HS-27A (cell line): Measurements from ENCODE around the gene YTHDF1.

ENCODE experiments used
- DNase-seq: peaks from one replicate; pipeline ENCODE4 v3.0.0-alpha.2; 2012; ENCODE audit warnings: low read depth, missing footprints

The YTHDF1 gene

DNA sequence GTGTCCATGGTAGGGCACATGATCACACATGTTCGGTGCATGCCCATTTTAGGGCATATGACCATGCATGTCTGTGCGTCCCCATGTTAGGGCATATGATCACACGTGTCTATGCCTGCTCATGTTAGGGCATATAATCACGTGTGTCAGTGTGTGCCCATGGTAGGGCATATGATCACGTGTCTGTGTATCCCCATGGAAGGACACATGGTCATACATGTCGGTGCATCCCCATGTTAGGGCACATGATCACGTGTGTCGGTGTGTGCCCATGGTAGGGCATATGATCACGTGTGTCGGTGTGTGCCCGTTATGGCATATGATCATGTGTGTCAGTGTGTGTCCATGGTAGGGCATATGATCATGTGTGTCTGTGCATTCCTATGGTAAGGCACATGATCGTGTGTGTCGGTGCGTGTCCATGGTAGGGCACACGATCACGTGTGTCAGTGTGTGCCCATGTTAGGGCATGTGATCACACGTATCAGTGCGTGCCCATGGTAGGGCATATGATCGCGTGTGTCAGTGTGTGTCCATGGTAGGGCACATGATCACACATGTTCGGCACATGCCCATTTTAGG is 30.6 kb downstream of the YTHDF1 start:
- no peak for DNase-seq

DNA sequence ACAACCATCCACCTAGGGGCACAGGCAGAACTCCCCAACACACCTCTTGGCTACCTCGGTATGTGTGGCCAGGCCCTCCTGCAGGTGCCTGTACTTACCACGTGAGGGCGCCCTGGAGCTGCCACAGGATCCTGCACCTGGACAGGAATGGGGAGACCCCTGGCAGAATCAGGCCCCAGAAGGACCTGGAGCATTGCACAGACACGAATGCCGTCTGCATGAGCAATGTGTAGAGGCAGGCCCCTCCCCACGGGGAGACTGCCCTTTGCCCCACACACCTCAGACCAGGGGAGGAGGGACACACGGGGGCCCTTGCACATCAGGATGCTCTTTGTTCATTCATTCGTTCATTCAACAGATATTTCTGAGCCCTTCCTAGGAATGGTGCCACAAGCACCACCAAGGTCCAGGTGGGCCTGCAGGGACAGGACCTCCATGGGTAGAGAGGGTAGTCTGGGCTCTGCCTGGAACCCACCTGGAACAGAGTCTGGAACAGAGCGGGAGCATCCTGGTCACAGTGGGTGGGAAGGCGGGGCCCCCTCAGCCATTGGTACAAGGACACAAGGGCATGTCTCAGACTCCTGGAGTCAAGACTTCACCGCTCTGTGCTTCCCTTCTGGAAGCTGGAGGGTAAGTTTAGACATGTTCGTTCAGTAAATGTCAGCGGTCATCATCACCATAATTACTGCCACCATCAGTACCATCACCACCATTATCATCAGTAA is 32.3 kb downstream of the YTHDF1 start:
- DNase-seq: no peak

DNA sequence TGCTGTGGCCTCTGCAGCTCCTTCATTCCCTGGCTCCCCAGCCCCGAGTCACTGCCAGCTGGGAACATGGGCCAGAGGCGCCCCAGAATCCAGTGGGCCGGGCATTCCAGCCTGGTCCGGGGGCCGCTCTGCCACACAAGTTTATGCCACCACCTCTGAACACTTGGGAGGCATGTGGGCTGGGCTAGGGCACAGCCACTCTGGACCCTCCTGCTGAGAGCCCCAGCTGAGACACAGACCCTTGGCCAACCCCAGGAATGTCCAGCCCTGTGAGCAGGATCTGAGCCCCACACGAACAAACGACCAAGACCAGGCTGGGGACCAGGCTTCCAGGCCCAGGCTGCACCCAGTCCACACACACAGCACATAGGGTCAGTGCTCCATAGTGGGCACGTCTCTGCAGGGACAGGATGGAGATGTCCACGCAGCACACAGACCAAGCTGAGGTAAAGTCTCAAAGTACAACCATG is 33.0 kb downstream of the YTHDF1 start:
- no peak for DNase-seq

DNA sequence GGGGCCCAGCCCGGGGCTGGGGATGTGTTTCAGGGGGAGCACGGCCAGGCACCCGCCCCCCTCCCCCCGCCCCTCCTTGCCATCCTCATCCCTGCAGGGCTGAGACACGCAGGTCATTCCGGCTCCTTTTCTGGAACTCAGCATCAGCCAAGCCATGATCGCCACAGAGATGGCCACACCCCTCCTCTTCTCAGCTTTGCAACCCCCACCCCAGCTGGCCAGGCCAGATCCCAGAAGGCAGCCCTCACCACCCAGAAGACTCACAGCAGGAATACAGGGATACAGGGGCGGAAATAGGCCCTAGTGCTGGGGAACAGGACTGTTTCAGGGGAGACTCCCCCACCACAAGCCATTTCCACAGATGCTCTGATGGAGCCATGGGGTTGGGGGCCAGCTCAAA is 33.5 kb downstream of the YTHDF1 start:
- no peak for DNase-seq

DNA sequence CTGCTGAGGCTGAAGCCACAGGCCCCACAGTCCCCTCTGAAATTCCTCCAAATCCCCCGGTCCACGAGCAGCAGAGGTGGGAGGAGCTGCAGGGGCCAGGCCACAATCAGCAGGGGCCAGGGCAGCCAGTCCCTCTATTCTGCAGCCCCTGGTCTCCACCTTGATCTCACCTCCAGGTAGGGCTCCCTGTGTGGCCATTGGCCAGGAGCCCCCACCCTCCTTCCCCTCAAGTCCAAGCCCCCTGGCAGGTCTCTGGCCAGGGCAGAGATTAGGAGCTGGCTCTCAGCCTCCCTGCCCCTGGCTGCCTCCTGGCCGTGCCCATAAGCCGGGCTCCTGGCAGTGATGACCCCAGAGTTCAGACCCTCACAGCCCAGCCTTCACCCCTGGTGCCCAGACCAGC is 34.7 kb downstream of the YTHDF1 start:
- no peak for DNase-seq

DNA sequence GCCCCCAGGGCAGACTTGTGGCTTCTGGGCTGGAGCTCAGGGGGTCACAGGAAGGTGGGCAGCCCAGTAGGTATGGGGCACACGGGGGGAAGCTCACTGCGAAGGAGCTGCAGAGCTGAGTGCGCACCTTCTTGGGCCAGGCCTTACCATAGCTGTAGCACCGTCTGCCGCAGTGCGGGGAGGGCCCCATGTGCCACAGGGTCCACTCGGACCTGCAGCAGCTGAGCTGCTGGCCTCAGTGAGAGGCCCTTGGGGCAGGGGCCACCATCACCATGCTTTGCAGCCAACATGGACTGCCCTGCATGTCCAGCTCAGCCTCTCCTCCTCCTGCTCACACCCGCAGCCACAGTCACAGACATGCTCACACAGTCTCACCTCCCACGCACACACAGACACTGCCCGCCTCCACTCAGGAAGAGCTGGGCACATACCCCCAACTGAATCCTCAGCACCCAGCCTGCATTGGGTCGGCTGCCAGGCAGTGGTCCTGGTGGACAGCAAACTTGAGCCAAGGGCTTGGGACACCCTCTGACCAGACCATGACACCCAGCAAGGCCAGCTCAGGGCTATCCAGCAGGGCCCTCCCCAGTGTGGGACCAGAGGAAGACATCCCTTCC is 35.3 kb downstream of the YTHDF1 start:
- no peak for DNase-seq

DNA sequence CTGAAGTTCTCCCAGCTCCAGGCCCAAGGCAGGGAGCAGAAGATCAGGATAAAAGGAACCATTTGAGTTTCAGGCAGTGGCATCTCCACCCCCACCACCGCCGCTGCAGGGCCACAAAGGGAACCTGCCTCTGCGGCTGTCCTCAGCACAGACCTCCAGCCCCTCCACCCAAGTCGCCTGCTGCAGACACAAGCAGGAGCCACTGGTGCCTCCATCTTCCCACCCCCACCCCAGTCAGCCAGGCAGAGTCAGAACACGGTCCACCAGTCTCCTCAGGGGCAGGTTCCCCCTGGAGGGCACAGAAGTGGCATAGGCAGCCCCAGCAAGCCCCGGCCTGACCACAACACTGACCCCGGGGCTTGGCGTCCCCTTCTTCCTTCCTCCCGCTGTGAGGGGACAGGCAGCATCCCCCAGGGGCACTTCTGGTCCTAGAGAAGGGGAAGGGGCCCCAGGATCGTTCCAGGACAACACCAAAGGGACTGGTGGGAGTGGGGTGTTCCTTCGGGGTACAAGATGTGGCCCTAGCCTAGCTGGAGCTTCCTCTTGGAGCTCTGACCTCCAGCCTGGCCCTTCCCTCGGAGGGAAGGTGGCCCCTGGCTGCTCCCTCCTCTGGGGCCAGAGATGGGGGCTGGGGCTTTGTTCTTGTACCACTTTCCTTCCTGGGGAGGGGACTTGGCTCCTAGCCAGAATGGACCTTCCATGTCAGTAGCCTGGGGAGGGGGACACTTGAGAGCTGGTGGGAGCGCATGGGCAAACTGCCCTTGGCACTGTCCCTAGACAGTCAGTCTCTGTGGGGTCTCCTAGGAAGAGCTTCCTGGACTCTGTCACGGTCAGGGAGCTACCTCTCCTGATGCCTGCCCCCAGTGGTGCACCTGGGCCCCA is 36.0 kb downstream of the YTHDF1 start:
- no peak for DNase-seq

DNA sequence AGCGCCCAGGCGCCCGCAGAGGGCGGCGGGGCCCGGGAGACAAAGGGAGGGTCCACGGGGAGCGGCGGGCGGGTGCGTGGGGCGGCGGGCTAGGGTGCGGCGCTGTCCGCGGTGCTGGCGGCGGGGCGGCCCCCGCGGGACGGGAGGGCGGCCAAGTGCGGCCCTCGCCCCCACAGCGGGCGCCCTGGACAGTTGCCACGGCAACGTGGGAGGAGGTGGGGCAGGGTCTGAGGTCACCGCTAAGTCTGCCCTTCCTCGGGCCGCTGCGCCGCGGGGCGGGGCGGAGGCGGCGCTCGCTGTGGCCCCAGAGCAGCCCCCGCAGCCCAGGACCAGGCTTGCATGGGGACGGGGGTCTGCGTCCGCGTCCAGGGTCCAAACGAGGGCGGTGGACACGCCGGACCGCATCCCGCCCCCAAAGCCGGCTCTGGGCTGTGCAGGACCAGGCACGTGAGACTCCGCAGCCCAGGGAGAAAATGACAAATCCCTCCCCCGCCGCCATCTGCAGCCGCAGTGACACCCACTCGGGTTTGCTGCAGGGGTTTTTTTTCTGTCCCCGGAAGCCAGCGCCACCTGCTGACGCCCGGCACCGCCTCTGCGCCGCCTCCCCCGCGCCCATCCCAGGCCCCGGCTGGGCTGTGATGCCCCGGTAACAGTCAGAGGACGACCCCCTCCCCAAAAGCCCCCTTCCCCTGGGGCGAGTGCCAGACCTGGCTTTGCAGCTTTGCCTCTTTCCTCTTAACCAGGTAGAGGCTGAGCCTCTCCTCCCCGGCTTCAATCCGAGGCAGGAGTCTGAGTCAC is 36.8 kb downstream of the YTHDF1 start:
- no peak for DNase-seq

DNA sequence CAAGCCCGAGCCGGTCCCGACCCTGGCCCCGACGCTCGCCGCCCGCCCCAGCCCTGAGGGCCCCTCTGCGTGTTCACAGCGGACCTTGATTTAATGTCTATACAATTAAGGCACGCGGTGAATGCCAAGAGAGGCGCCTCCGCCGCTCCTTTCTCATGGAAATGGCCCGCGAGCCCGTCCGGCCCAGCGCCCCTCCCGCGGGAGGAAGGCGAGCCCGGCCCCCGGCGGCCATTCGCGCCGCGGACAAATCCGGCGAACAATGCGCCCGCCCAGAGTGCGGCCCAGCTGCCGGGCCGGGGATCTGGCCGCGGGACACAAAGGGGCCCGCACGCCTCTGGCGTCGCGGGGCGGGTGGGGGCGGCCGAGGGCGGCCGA is 37.5 kb downstream of the YTHDF1 start:
- DNase-seq: no peak

DNA sequence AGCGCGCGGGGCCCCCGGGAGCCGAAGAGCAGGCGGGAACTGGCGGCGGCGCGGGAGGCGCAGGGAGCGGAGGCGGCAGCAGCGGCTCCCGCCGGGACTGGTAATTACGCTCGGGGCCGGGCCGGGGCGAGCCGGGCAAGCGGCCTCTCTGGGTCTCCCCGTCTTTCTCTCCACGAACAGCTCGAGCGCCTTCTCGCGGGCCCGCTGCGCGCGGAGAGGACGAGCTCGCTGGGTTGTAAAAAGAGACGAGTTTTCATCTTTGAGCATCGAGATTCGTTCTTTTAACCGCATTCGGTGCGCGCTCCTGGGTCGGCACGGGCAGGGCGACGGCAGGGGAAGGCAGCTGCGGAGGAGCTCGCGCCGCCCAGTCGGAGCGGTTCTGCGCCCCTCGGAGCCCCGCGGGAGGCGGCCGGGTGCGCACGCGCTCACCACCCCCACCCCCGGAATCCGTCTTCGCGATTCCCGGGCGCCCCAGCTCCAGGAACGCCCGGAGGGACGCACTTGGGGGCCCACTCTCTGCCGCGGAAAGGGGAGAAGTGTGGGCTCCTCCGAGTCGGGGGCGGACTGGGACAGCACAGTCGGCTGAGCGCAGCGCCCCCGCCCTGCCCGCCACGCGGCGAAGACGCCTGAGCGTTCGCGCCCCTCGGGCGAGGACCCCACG is 38.0 kb downstream of the YTHDF1 start:
- DNase-seq: no peak

DNA sequence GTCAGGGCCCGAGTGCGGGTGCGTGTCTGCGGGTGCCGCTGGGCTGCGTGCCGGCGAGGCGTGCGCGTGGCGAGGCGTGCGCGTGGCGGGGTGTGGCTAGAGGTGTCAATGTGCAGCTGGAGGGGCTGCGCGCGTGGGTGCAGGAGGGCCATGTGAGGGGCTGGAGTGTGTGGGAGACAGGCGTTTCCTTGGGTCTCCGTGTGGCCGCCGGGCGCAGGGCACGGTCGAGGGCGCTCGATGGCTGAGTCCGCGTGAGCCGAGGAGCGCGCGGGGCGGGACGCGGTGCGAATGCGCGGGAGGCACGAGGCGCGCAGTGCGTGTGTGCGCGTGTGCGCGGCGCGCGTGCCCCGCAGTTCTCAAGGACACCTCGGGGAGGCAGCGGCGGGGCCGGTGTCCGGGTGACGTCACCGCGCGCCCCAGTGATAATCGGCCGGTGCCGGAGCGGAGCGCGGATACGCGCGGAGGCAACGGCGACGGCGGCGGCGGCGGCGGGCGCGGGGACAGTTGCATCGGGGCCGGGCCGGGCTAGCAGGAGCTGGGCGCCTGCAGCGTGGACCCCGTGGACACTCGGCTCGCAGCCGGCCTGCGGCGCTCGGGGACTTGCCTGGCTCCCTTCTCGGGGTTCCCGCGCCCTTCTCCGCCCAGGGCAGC is 38.7 kb downstream of the YTHDF1 start:
- no peak for DNase-seq

DNA sequence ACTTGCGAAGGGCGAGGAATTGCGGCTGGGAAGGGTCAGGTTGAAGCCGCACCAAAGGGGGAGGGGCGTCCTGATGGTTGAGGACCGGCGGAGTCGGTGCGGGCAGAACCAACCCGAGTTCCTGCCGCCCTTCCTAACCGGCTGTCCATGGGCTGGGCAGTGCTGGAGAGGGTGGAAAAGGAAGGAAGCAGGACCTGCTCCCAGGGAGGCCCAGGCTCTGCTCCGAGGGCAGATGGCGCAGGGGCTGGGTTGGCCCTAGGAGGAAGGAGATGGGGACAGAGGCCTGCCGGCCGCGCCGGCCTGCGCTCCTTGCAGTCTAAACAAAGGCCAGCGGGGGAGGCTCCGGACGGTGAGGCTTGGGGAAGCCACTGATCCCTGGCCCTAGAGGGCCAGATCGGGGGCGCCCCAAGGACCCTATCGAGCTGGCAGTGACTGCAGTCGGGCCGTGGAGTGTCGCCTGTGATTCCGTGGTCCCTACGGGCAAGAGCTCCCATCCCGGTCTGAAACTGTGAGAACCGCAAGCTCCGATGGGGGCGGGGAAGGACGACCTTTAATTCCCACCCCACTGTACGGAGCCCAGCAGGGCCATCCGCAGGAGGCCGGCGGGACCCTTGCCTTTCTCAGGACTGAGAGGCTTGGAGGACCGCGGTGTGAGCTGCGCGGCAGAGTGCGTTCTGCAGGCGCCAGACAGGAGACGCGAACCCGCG is 39.4 kb downstream of the YTHDF1 start:
- DNase-seq: no peak

DNA sequence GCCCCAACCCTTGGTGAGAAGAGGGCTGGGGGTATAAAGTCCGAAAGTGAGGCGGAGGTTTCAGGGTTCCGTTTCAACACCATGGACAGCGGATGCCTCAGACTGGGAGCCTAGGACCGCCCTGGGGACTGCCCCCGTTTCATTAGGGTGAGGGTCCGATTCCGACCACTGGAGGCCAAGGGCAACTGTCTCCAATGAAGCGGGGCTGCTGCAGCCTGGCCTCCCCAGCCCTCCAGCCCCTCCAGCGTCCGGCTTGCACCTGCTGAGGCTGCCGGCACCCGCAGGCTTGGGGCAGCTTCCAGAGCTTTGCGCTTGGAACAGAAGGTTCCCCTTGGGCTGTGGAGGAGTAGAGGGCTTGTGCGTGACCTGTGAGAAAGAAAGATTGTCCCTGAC is 39.9 kb downstream of the YTHDF1 start:
- DNase-seq: no peak

DNA sequence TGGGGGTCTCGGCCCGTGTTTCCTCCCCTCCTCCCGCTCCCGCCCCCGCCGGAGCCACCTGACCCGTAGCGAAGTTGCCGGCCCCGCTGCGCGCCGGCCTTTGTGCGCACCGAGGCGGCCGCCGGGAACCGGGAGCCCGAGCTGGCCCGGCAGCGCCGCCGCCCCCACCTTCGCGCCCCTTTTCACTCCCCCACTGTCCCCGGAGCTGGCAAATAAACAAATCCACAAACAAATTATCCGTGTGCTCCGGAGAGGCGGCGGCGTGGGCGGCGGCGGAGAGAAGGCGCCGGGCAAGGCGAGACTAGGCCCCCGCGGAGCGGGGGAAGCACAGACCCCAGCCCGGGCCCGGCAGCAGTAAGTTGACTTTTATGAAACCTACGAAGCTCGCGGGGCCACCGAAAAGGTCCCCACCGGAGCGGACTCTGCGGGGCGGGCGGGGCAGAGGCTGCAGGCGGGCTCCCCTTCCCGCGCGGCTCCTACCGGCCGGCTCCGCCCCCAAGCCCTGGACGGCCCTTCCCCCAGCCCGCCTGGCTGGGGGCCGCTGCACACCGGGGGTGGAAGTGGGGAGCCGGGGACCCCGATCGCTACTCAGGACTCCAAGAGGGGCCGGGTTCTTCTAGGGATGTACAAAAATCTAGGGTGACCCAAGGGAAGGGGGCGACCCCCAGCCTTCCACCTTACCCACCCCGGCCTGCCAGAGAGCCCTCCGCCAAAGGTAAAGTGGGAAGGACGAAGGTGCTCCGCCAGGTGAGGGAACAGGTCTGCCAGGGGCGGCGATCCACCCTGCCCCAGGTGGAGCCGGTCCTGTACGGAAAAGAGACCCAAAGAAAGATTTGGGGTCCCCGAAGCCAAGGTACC is 40.7 kb downstream of the YTHDF1 start:
- no peak for DNase-seq

DNA sequence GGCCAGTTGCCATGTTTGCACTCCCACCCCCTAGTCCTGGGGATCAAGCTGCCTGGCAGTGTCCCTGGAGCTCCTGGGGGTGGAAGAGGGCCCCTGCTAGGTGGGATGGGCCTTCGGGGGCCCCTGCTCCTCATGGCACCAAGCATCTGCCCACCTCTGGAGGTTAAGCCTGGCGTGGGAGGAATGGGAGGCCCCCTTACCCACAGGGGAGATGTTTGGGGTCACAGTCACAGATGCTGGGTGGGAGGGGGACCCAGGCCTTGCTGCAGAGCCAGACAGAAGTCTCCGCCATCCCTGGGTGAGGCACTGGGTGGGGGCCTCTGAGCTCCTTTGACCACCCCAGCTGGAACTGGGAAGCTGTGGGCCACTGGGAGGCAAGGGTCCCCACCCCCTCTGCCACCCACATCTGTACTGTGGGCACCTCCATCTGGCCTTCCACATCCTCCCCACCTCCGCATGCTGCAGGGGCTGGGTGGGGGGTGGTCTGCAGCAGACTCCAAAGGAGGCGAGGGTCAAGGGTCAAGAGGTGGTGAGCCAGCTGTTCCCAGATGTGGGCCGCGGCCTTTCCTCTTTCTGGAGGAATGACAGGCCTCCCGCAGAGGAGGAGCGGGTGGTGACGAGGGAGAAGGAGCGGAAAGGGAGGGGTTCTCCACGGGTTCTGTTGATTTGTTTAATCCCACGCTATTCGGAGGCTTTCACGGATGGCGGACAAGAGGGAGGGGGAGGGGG is 41.5 kb downstream of the YTHDF1 start:
- no peak for DNase-seq

DNA sequence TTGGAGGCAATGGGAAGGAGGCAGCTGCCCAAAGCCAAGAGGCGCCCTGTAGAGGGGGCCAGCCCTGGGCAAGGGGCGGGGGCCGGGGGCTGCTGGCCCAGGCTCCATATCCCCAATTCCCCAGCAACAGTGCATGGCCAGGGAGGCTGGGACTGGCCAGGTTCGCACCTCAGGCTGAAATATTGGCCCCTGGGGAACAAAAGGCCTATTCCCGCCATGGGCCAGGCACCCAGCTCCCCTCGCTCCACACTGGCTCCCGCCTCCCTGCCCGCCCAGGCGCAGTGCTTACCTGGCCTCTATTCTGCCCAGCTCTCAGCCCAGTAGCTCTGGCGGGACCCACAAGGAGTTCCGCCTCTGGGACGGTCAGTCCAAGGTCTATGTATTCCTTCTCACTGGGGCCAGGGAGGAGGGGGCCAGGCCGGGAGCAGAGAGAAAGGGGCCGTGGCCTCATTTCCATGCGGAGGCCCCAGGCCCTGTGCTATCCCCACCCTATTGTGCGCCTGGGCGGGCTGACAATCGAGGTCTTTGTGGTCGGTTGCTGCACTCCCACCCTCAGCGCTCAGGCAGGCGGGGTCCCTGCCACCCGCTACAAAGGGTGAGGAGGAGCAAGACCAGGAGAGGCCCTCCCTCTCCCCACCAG is 42.3 kb downstream of the YTHDF1 start:
- DNase-seq: no peak

DNA sequence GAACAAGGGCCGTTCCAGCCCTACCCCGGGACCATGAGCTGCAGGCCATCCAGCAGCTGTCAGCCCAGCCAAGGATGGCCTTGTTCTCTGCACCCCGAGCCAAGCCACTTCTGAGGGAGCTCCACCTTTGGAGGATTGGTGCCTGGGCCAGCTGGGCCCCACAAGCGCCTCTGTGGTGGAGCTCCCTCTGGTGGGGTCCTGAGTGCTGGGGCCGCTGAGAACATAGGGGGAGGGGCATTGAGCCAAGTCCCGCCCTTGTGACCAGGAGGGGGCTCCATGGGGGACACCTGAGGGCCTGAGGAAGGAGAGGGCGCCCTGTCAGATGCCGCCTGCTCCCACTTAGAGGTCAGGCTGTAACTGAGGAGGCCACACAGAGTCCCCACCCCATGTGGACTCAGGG is 43.2 kb downstream of the YTHDF1 start:
- DNase-seq: no peak

DNA sequence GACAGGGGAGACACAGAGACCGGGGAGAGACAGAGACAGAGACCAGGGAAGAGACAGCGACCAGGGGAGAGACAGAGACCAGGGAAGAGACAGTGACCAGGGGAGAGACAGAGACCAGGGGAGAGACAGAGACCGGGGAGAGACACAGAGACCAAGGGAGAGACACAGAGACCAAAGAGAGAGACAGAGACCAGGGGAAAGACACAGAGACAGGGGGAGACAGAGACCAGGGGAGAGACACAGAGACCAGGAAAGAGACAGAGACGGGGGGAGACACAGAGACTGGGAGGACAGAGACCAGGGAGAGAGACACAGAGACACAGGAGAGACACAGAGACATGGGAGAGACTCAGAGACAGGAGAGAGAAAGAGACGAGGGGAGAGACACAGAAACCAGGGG is 43.9 kb downstream of the YTHDF1 start:
- DNase-seq: no peak
